ENCODE measurements around the gene PODXL2. TPM values are rescaled to one million over a fixed set of nuclear protein-coding genes. Genes with fewer than 3 reads are reported as not detected.
"Not testable (repeated sequence)": the region's sequence is repeated elsewhere in the genome, so short reads cannot be mapped to it uniquely, and the experiment has no call there.

The PODXL2 gene
- polyA plus RNA-seq, 4 donors, result 25.7 to 54.4 (median 46.2) TPM

- no peak for DNase-seq (ENCODE audit: low read depth in 4 of 4, low spot score in 3 of 4)
Measured at GRCh38 chr3:127604546-127605165, 24.3 kb upstream of the PODXL2 start.

GRCh38 chr3:127605547-127605946 lies 23.4 kb upstream of the PODXL2 start:
- DNase-seq (ENCODE audit: low read depth in 4 of 4, low spot score in 3 of 4), result not testable (repeated sequence)

DNA sequence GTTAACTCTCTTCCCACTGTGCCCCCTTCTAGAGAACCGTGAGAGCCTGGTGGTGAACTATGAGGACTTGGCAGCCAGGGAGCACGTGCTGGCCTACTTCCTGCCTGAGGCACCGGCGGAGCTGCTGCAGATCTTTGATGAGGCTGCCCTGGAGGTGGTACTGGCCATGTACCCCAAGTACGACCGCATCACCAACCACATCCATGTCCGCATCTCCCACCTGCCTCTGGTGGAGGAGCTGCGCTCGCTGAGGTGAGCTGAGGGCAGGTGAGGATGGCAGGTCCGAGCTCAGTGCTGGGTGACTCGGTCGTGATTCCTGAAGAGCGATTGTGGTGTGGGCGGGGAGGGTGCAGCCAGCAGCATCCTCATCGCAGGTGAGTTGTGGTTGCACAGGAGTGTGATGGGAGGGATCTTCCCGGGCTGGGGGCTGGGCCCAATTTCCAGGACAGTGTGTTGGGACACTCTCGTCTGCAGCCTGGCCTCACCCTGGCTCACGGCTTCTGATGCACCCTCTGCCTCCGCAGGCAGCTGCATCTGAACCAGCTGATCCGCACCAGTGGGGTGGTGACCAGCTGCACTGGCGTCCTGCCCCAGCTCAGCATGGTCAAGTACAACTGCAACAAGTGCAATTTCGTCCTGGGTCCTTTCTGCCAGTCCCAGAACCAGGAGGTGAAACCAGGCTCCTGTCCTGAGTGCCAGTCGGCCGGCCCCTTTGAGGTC lies 22.7 kb upstream of the PODXL2 start:
- DNase-seq (ENCODE audit: low read depth in 4 of 4, low spot score in 3 of 4), result no peak

DNA sequence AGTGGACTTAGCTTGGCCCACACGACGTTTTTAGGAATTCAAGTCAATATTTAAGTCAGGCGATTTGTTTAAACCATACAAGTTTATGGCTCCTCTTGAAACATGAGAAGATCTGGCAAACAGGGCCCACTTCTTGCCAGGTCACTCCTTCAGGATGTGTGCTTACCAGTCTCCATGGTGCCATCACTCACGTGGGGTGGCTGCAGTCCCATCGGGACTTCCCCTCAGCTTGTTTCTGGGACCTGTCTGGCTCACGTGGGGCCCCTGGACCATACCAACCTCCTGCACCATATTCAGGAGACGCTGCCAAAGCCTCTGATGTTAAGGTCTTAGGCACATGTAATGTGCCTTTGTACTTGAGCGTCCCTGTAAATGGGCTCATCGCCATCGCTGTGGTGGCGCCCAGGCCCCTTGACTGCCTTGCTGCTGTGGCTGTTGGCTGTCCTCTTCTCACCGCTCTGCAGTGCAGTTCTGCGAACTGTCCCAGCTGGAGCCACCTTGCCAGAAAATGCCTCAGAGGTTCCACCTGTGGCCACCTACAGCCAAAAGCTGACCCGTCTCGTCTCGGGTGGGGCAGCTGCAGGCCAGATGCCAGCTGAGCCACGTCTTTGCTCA lies 21.9 kb upstream of the PODXL2 start:
- DNase-seq (ENCODE audit: low read depth in 4 of 4, low spot score in 3 of 4), result no peak

- DNase-seq (ENCODE audit: low read depth in 4 of 4, low spot score in 3 of 4), result no peak
Measured at GRCh38 chr3:127607675-127608361, 21.2 kb upstream of the PODXL2 start.

DNA sequence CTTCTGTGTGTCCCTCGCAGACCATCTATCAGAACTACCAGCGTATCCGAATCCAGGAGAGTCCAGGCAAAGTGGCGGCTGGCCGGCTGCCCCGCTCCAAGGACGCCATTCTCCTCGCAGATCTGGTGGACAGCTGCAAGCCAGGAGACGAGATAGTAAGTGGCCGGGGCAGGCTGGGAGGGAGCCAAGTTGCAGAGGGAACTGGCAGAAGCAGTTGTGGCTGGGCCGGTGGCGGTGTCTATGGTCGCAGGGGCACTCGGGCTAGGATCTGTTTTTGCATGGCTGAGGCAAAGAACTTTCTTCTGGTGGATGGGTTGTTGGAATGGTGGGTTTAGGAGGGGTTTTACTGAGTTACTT lies 20.6 kb upstream of the PODXL2 start:
- no peak for DNase-seq (ENCODE audit: low read depth in 4 of 4, low spot score in 3 of 4)

GRCh38 chr3:127610105-127610504 lies 18.9 kb upstream of the PODXL2 start:
- DNase-seq (ENCODE audit: low read depth in 4 of 4, low spot score in 3 of 4), result no peak

GRCh38 chr3:127611251-127611650 lies 17.7 kb upstream of the PODXL2 start:
- DNase-seq (ENCODE audit: low read depth in 4 of 4, low spot score in 3 of 4), result no peak

DNA sequence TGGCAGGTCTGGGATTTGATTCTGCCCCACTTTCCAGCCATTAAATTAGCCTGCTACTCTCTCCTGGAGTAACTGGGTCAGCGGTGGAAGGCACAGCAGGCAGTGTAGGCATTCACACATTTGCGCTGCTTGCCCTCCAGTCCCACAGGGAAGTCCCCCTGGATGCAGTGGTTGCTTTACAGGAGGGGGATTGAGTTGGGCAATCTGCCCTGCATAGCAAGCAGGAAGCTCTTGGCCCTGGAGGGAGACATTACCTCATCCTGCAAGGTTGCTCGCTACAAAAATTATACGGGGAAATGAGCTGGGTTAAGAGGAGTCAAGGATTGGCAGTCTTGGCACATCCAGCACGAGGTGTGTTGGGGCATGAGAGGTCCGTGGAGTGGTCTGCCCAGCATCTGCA lies 16.0 kb upstream of the PODXL2 start:
- no peak for DNase-seq (ENCODE audit: low read depth in 4 of 4, low spot score in 3 of 4)

DNA sequence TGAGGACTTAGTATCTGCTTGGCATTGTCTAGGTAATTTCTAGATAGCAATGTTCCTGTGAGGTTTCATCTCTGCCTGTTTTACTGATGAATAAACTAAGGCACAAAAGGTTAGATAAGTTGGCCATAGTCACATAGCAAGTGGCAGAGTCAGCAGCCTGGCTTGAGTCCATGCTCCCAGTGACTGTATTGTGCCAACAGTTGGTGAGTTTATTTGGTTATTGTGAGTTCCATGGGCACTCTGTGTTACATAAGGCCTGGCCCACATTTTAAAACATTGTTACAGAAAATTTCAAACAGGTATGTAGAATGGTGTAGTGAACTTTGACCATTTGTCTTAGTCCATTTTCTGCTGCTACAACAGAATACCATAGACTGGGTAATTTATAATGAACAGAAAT lies 15.6 kb upstream of the PODXL2 start:
- no peak for DNase-seq (ENCODE audit: low read depth in 4 of 4, low spot score in 3 of 4)

DNA sequence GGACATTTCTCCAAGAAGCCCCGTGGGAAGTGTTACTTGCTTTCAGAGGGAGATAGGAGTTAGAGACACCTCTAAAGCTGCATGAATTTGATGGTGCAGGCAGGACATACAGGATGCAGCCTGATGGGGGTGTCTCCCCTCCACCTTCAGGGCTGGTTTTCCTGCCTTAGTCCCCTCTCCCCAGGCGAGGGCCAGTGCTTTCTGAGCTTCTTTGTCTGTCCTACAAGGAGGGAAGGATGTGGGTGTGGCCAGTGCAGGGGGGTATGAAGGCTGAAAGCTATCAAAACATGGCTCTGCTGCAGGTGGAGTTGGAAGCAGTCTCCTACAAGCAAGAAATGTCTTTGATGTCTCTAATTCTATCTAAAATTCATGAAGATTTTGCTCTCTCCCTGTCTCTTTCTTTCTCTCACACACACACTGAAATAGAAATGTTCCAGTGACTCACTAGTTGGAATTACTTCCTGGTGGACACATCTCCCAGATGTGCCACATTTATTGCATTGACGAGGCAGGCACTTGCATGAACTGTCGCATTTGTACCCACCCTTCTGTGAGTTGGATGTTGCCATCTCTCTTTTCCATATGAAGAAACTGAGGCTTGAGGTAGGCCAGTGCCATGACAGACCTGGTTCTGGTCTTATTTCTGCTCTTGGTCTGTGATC lies 13.9 kb upstream of the PODXL2 start:
- no peak for DNase-seq (ENCODE audit: low read depth in 4 of 4, low spot score in 3 of 4)

- DNase-seq (ENCODE audit: low read depth in 4 of 4, low spot score in 3 of 4), result no peak
Measured at GRCh38 chr3:127615631-127616305, 13.2 kb upstream of the PODXL2 start.

DNA sequence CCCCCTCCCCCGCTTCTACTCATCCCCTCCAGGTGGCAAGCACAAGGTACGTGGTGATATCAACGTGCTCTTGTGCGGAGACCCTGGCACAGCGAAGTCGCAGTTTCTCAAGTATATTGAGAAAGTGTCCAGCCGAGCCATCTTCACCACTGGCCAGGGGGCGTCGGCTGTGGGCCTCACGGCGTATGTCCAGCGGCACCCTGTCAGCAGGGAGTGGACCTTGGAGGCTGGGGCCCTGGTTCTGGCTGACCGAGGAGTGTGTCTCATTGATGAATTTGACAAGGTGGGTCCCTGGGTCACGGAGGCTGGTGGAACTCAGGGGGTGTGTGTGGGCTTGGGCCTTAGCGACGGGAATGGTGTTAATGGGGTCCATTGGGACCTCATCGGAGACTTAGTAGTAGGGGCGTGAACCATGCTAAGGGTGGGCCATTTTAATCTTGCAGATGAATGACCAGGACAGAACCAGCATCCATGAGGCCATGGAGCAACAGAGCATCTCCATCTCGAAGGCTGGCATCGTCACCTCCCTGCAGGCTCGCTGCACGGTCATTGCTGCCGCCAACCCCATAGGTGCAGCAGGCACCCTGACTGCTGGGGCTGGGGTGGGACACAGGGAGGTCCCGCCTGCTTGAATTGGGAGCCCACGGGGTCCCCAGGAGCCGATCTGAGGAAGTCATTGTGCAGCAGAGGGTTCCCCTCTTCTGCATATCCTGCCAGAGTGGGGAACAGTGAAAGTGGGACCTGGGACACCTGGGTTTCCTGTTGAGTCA lies 12.0 kb upstream of the PODXL2 start:
- DNase-seq (ENCODE audit: low read depth in 4 of 4, low spot score in 3 of 4), result no peak

DNA sequence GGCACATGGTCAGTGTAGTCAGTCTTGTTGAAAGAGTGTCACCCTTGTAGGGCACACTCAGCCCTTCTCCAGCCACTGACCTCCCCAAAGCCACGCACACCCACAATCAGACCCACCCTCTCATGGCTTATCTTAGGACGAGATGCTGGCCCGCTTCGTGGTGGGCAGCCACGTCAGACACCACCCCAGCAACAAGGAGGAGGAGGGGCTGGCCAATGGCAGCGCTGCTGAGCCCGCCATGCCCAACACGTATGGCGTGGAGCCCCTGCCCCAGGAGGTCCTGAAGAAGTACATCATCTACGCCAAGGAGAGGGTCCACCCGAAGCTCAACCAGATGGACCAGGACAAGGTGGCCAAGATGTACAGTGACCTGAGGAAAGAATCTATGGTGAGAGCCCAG lies 10.1 kb upstream of the PODXL2 start:
- DNase-seq (ENCODE audit: low read depth in 4 of 4, low spot score in 3 of 4), result no peak

GRCh38 chr3:127620637-127621375 lies 8.2 kb upstream of the PODXL2 start:
- no peak for DNase-seq (ENCODE audit: low read depth in 4 of 4, low spot score in 3 of 4)

DNA sequence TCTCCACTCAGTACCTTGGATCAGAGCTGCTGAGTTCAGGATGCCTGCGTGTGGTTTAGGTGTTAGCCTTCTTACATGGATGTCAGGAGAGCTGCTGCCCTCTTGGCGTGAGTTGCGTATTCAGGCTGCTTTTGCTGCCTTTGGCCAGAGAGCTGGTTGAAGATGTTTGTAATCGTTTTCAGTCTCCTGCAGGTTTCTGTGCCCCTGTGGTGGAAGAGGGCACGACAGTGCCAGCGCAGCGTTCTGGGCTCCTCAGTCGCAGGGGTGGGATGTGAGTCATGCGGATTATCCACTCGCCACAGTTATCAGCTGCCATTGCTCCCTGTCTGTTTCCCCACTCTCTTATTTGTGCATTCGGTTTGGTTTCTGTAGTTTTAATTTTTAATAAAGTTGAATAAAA lies 7.0 kb upstream of the PODXL2 start:
- DNase-seq (ENCODE audit: low read depth in 4 of 4, low spot score in 3 of 4), result no peak

GRCh38 chr3:127622772-127623576 lies 6.0 kb upstream of the PODXL2 start:
- DNase-seq (ENCODE audit: low read depth in 4 of 4, low spot score in 3 of 4), result no peak

- DNase-seq (ENCODE audit: low read depth in 4 of 4, low spot score in 3 of 4), result no peak
Measured at GRCh38 chr3:127624063-127624462, 4.9 kb upstream of the PODXL2 start.
